GM12878 (cell line): Measurements from ENCODE around the gene RABGGTB. TPM values are rescaled to one million over a fixed set of nuclear protein-coding genes. Genes with fewer than 3 reads are reported as not detected.
"Not testable (repeated sequence)": the region's sequence is repeated elsewhere in the genome, so short reads cannot be mapped to it uniquely, and the experiment has no call there.

ENCODE experiments used
- ATAC-seq: fragments of 200-7000 bp; cut with Tn5 transposase; 3 replicates; pipeline ENCODE4 v1.9.1; 2020; ENCODE audit warnings: mild to moderate bottlenecking, moderate library complexity
- BruUV-seq: library from RNA; stranded (reverse); fragments of 400-500 nt; replicated peaks from 2 replicates; lab custom pipeline; 2021; lab: Mats Ljungman, UMichigan
- CTCF ChIA-PET: fragments of 300-600 bp; sonication (Branson Sonifier 250); formaldehyde crosslinking; extraction: SDS; loops from one replicate; lab custom pipeline; 2021; ENCODE audit warnings: inconsistent platforms; lab: Yijun Ruan, JAX
- POLR2A ChIA-PET: fragments of 350-600 bp; formaldehyde crosslinking; extraction: SDS; loops from one replicate; lab custom pipeline; 2021; ENCODE audit warnings: inconsistent platforms; lab: Charles Lee
- RAD21 ChIA-PET: fragments of 300-600 bp; sonication (Branson Sonifier 250); formaldehyde crosslinking; loops from one replicate; lab custom pipeline; 2023; ENCODE audit warnings: antibody characterized with exemption; ENCODE audit not compliant: unreplicated experiment; lab: Charles Lee
- SMC1A ChIA-PET: fragments of 300-600 bp; sonication (Branson Sonifier 250); formaldehyde crosslinking; loops from one replicate; lab custom pipeline; 2023; ENCODE audit not compliant: unreplicated experiment, uncharacterized antibody; lab: Charles Lee
- DNase-seq: peaks from one replicate; pipeline ENCODE4 v3.0.0-alpha.2; 2011; ENCODE audit warnings: low read depth, low spot score
- FAIRE-seq: peaks from 3 replicates; lab custom pipeline; 2011; peaks lifted over from hg19 to GRCh38; lab: Jason Lieb, UNC
- H2AFZ ChIP-seq: 2 replicates; pipeline ENCODE4 v1.6.0; 2011; ENCODE audit warnings: low read depth, low read length, control low read depth; ENCODE audit not compliant: control insufficient read depth
- H3K27ac ChIP-seq: 2 replicates; pipeline ENCODE4 v1.5.1; 2011; ENCODE audit warnings: control low read depth; ENCODE audit not compliant: control insufficient read depth, insufficient read depth
- H3K27me3 ChIP-seq, 2 experiments: replicated peaks in 1 of 2; 2 replicates each; pipeline versions ENCODE4 v1.6.0 to v1.6.1; 2011; ENCODE audit warnings: low read length in 1 of 2; ENCODE audit not compliant: control insufficient read depth in 2 of 2, insufficient read depth in 2 of 2
- H3K36me3 ChIP-seq, 2 experiments: 2 replicates each; pipeline ENCODE4 v1.5.1; 2011; ENCODE audit warnings: low read length in 1 of 2; ENCODE audit not compliant: control insufficient read depth in 2 of 2, insufficient read depth in 2 of 2
- H3K4me1 ChIP-seq: 2 replicates; pipeline ENCODE4 v1.6.1; 2011; ENCODE audit warnings: mild to moderate bottlenecking, low read length, moderate library complexity, mixed read lengths; ENCODE audit not compliant: control insufficient read depth, insufficient read depth
- H3K4me2 ChIP-seq: 2 replicates; pipeline ENCODE4 v1.6.0; 2011; ENCODE audit warnings: control low read depth; ENCODE audit not compliant: control insufficient read depth, insufficient read depth
- H3K4me3 ChIP-seq: fragments of 200-600 bp; sonication (generic); 2 replicates; pipeline ENCODE4 v1.5.1; 2016
- H3K79me2 ChIP-seq: 2 replicates; pipeline ENCODE4 v1.6.0; 2011; ENCODE audit warnings: low read length; ENCODE audit not compliant: control insufficient read depth, insufficient read depth
- H3K9ac ChIP-seq: 2 replicates; pipeline ENCODE4 v1.8.0; 2011; ENCODE audit warnings: low read length, control low read depth, mixed read lengths; ENCODE audit not compliant: control insufficient read depth, insufficient read depth
- H3K9me3 ChIP-seq: replicated peaks from 3 replicates; pipeline ENCODE4 v1.5.1; 2011; ENCODE audit warnings: mild to moderate bottlenecking, low read length; ENCODE audit not compliant: control insufficient read depth, insufficient read depth
- H4K20me1 ChIP-seq: 2 replicates; pipeline ENCODE4 v1.6.0; 2011; ENCODE audit not compliant: control insufficient read depth, insufficient read depth
- IKZF1 ChIP-seq: fragments of 450-650 bp; conservative IDR thresholded peaks from 2 replicates; pipeline ENCODE4 v1.6.1; 2017; ENCODE audit warnings: antibody characterized with exemption, mild to moderate bottlenecking
- JUNB ChIP-seq: IDR thresholded peaks from 2 replicates; pipeline ENCODE4 v1.6.1; 2016; ENCODE audit warnings: antibody characterized with exemption, mild to moderate bottlenecking
- MTA3 ChIP-seq: IDR thresholded peaks from 2 replicates; pipeline ENCODE4 v1.6.1; 2012; ENCODE audit warnings: low read length, inconsistent platforms, borderline replicate concordance
- RELB ChIP-seq: fragments of 450-650 bp; IDR thresholded peaks from 2 replicates; pipeline ENCODE4 v1.6.1; 2017; ENCODE audit warnings: low read depth, mild to moderate bottlenecking, moderate library complexity
- SIX5 ChIP-seq: IDR thresholded peaks from 2 replicates; pipeline ENCODE4 v1.6.1; 2011; ENCODE audit warnings: mild to moderate bottlenecking, low read depth, low read length, moderate library complexity; ENCODE audit not compliant: severe bottlenecking
- SMARCA5 ChIP-seq: fragments of 450-650 bp; IDR thresholded peaks from 2 replicates; pipeline ENCODE4 v1.6.1; 2017; ENCODE audit warnings: mild to moderate bottlenecking
- SPI1 ChIP-seq: IDR thresholded peaks from 2 replicates; pipeline ENCODE4 v1.6.1; 2011; ENCODE audit warnings: low read depth, mild to moderate bottlenecking, low read length, moderate library complexity, borderline replicate concordance; ENCODE audit not compliant: insufficient read depth
- ZBTB4 ChIP-seq: fragments of 450-650 bp; formaldehyde crosslinking; IDR thresholded peaks from 2 replicates; pipeline ENCODE4 v1.4.0; 2022; ENCODE audit warnings: mild to moderate bottlenecking, moderate library complexity
- ZNF217 ChIP-seq: fragments of 450-650 bp; IDR thresholded peaks from 2 replicates; pipeline ENCODE4 v1.6.1; 2017; ENCODE audit warnings: antibody characterized with exemption, mild to moderate bottlenecking
- WGBS: methylation state at CpG from one replicate; pipeline ENCODE4 v1.1.6; 2016; ENCODE audit warnings: low lambda C conversion rate; ENCODE audit not compliant: insufficient replicate concordance, insufficient coverage; ENCODE audit errors: missing lambda C conversion rate; 5-methylcytosine and 5-hydroxymethylcytosine counted together
- in situ Hi-C: fragments of 300-500 bp; cut with MboI; formaldehyde crosslinking; loops from 9 replicates; pipeline ENCODE4 v1.14.3; 2018; ENCODE audit warnings: mixed read lengths
- intact Hi-C: fragments of 100-400 bp; cut with micrococcal nuclease; formaldehyde crosslinking; loops from one replicate; pipeline ENCODE4 v1.14.2; 2022; ENCODE audit not compliant: unreplicated experiment
- polyA plus RNA-seq, 11 experiments: library from polyadenylated mRNA; depleted of rRNA in 4 of 11; unstranded in 6 of 11; stranded (reverse) in 5 of 11; fragments of >200 nt; fragmentation: Nextera tagmentation in 4 of 11; fragmentation: Illumina TruSeq in 1 of 11; extraction: Ambion mirVana in 4 of 11; extraction: Trizol in 1 of 11; gene quantifications; 1 replicate in 1 of 11; 2 replicates in 10 of 11; pipeline versions ENCODE4 v1.2.1 to v1.2.3, GENCODE V29; 2011 to 2016; ENCODE audit warnings: inconsistent platforms in 2 of 11, missing spikeins in 2 of 11, low read depth in 1 of 11
- total RNA-seq, 4 experiments: library from RNA; depleted of rRNA in 3 of 4; stranded (reverse); fragments of >200 nt in 3 of 4; fragmentation: Illumina TruSeq in 1 of 4; extraction: Trizol in 1 of 4; gene quantifications; 2 replicates each; pipeline versions ENCODE4 v1.2.1 to v1.2.3, GENCODE V29; 2013 to 2021

RABGGTB gene
- total and polyA plus RNA-seq, 10 of the 15 experiments (the other 5 are each of a cell fraction or from before 2014, with no cell fraction given), result 50.5 to 213 (median 157) TPM

GRCh38 chr1:75783920-75784319, 2.1 kb upstream of the RABGGTB start:
- H3K9ac ChIP-seq, result peak overlapping the region; percentile 93
- H3K4me1 ChIP-seq, H3K9me3 ChIP-seq, H4K20me1 ChIP-seq, in situ Hi-C loops, H3K36me3 ChIP-seq, H3K27me3 ChIP-seq, CTCF ChIA-PET, DNase-seq, BruUV-seq, FAIRE-seq, ATAC-seq: not testable (repeated sequence)
- RAD21 ChIA-PET, result interaction anchor here (2.3 kb wide), 1 partner anchor 56 kb away, joined by 16 read pairs; no protein-coding TSS in a partner anchor
- peak overlapping the region; percentile 93 for H3K4me2 ChIP-seq
- H3K4me3 ChIP-seq, result peak overlapping the region; percentile 79
- intact Hi-C loops, result loop anchor here (10.0 kb wide), 1 partner anchor 201 kb away; no protein-coding TSS in a partner anchor
- peak overlapping the region; percentile 98 for H3K27ac ChIP-seq
- peaks cover 43% of the 10 kb centered on the region for H3K79me2 ChIP-seq
- TF ChIP-seq ZNF217, result 0 out of 2 replicates have a peak, but pooled peaks have one; percentile 32
- TF ChIP-seq MTA3, result 0 out of 2 replicates have a peak, but pooled peaks have one; percentile 7
- TF ChIP-seq SMARCA5, result peak; percentile 68; the same call in 1 of the 2 replicates
- POLR2A ChIA-PET, result interaction anchor here (1.0 to 1.6 kb wide), 2 partner anchors 9 to 52 kb away, joined by 4 to 8 read pairs; no protein-coding TSS in a partner anchor
- peak overlapping the region; percentile 79 for H2AFZ ChIP-seq
- 68% methylated on average over 4 of the region's 4 CpGs for WGBS
- SMC1A ChIA-PET, result interaction anchor here (2.5 to 3.2 kb wide), 2 partner anchors 55 to 57 kb away, joined by 6 to 33 read pairs; no protein-coding TSS in a partner anchor

GRCh38 chr1:75785320-75785982, 605 bp upstream of the RABGGTB start:
- POLR2A ChIA-PET, result interaction anchor here (1.0 to 3.3 kb wide), 3 partner anchors 53 to 62 kb away, joined by 8 to 44 read pairs (median 8); no protein-coding TSS in a partner anchor
- FAIRE-seq (no peak), DNase-seq (no peak), ATAC-seq (peak; percentile 29)
- peak overlapping the region; percentile 79 for H3K4me3 ChIP-seq
- H3K36me3 ChIP-seq, result peaks cover 0 to 7% of the 10 kb centered on the region in 2 experiments; a peak in 1 of 4 replicates
- SMC1A ChIA-PET, result interaction anchor here (1.0 to 3.2 kb wide), 6 partner anchors 21 to 62 kb away, joined by 3 to 33 read pairs (median 8); no protein-coding TSS in a partner anchor
- H3K27ac ChIP-seq, result peak overlapping the region; percentile 98
- H3K9ac ChIP-seq, result peak overlapping the region; percentile 93
- H3K27me3 ChIP-seq, result no peaks in the 10 kb centered on the region
- intact Hi-C loops (loop anchor here (10.0 kb wide), 1 partner anchor 199 kb away; no protein-coding TSS in a partner anchor), in situ Hi-C loops (loop anchor here (5.0 kb wide), 2 partner anchors 58 to 202 kb away; no protein-coding TSS in a partner anchor)
- TSS peak; percentile 90 for BruUV-seq
- no peaks in the 10 kb centered on the region for H4K20me1 ChIP-seq
- H3K79me2 ChIP-seq, result peaks cover 58% of the 10 kb centered on the region
- RAD21 ChIA-PET, result interaction anchor here (1.0 to 2.3 kb wide), 4 partner anchors 56 to 1052 kb away, joined by 3 to 16 read pairs (median 6); no protein-coding TSS in a partner anchor
- peak overlapping the region; percentile 93 for H3K4me2 ChIP-seq
- peak overlapping the region; percentile 87 for H2AFZ ChIP-seq
- 1% methylated on average over 9 of the region's 9 CpGs for WGBS
- H3K4me1 ChIP-seq, result 0 out of 2 replicates have a peak, but pooled peaks cover under 1% of the 10 kb centered on the region
- H3K9me3 ChIP-seq, result no peaks in the 10 kb centered on the region
- CTCF ChIA-PET, result interaction anchor here (1.2 to 1.3 kb wide), 2 partner anchors 57 to 62 kb away, joined by 3 to 4 read pairs; no protein-coding TSS in a partner anchor
- no peak for TF ChIP-seq JUNB
- TF ChIP-seq SPI1, result no peak
- no peak for TF ChIP-seq ZBTB4 (CRISPR knock-in tag)
- no peak for TF ChIP-seq SIX5
- TF ChIP-seq RELB, result 0 out of 2 replicates have a peak, but pooled peaks have one; percentile 11
- 0 out of 2 replicates have a peak, but pooled peaks have one; percentile 3 for TF ChIP-seq IKZF1
